Thoracic aorta (tissue), 2 donors: ENCODE measurements around the gene EYA4. TPM values are rescaled to one million over a fixed set of nuclear protein-coding genes. Genes with fewer than 3 reads are reported as not detected.

Experiments used
- ATAC-seq: fragments of 150-250 bp; one replicate; pipeline ENCODE4 v1.8.0; 2017; ENCODE audit warnings: low read depth; ENCODE audit not compliant: insufficient number of reproducible peaks, low FRiP score
- DNase-seq: peaks from one replicate; pipeline ENCODE4 v3.0.0-alpha.2; 2020; ENCODE audit warnings: low spot score
- H3K27ac ChIP-seq, 2 donors: fragments of 200-600 bp; sonication (generic); 1 replicate in 1 of 2; 2 replicates in 1 of 2; pipeline ENCODE4 v1.5.1; 2016; ENCODE audit warnings: mild to moderate bottlenecking in 2 of 2, moderate library complexity in 2 of 2
- H3K27me3 ChIP-seq: fragments of 200-600 bp; sonication (generic); replicated peaks from 2 replicates; pipeline ENCODE4 v1.6.0; 2016; ENCODE audit warnings: mild to moderate bottlenecking; ENCODE audit not compliant: insufficient read depth
- H3K36me3 ChIP-seq: fragments of 200-600 bp; sonication (generic); one replicate; pipeline ENCODE4 v1.5.1; 2016
- H3K4me1 ChIP-seq, 2 donors: fragments of 200-600 bp; sonication (generic); 1 replicate in 1 of 2; 2 replicates in 1 of 2; pipeline versions ENCODE4 v1.5.1 to v1.6.0; 2016; ENCODE audit warnings: low read depth in 2 of 2, mild to moderate bottlenecking in 1 of 2; ENCODE audit not compliant: control insufficient read depth in 1 of 2
- H3K4me3 ChIP-seq: fragments of 200-600 bp; sonication (generic); 2 replicates; pipeline ENCODE4 v1.5.1; 2016; ENCODE audit warnings: mild to moderate bottlenecking
- H3K9me3 ChIP-seq: fragments of 200-600 bp; sonication (generic); 2 replicates; pipeline ENCODE4 v1.5.1; 2016
- CTCF ChIP-seq: fragments of 200-600 bp; sonication (generic); IDR thresholded peaks from one replicate; pipeline ENCODE4 v1.5.1; 2019; ENCODE audit warnings: antibody characterized with exemption
- total RNA-seq, 2 donors: library from RNA; depleted of rRNA; stranded (reverse); fragments of >200 nt; gene quantifications; one replicate each; pipeline versions ENCODE4 v1.1.0 to v1.2.3, GENCODE V29; 2016

Gene EYA4
- total RNA-seq, 2 donors from 2014 or later: 1.3 to 3.0 TPM

- DNase-seq: no peak
- no peaks in the 10 kb centered on the region for H3K4me1 ChIP-seq
- no peak for TF ChIP-seq CTCF
- no peaks in the 10 kb centered on the region for H3K36me3 ChIP-seq
- H3K9me3 ChIP-seq: no peaks in the 10 kb centered on the region
- no peaks in the 10 kb centered on the region for H3K27me3 ChIP-seq
- ATAC-seq: no peak
- H3K4me3 ChIP-seq: no peak overlapping the region
- H3K27ac ChIP-seq: no peak overlapping the region
These were observed 110.9 kb downstream of the EYA4 start for GRCh38 chr6:133352046-133352445.

- DNase-seq: no peak
- Histone ChIP-seq H3K4me1 (no peaks in the 10 kb centered on the region), H3K36me3 (no peaks in the 10 kb centered on the region), H3K27me3 (no peaks in the 10 kb centered on the region), H3K9me3 (no peaks in the 10 kb centered on the region), H3K27ac (no peak overlapping the region), H3K4me3 (no peak overlapping the region)
- no peak for ATAC-seq
- no peak for TF ChIP-seq CTCF
These were observed 111.9 kb downstream of the EYA4 start for GRCh38 chr6:133353061-133353460.

- DNase-seq: no peak
- no peak for ATAC-seq
- Histone ChIP-seq H3K36me3 (no peaks in the 10 kb centered on the region), H3K27ac (no peak overlapping the region), H3K9me3 (no peaks in the 10 kb centered on the region), H3K27me3 (no peaks in the 10 kb centered on the region), H3K4me3 (no peak overlapping the region), H3K4me1 (no peaks in the 10 kb centered on the region)
- TF ChIP-seq CTCF: no peak
These were observed 114.8 kb downstream of the EYA4 start for GRCh38 chr6:133355922-133356321.

- H3K27ac ChIP-seq: no peak overlapping the region
- H3K4me3 ChIP-seq: no peak overlapping the region
- TF ChIP-seq CTCF: no peak
- DNase-seq (no peak), ATAC-seq (no peak)
- H3K9me3 ChIP-seq: no peaks in the 10 kb centered on the region
- H3K27me3 ChIP-seq: no peaks in the 10 kb centered on the region
- no peaks in the 10 kb centered on the region for H3K36me3 ChIP-seq
- no peaks in the 10 kb centered on the region for H3K4me1 ChIP-seq
These were observed 117.5 kb downstream of the EYA4 start for GRCh38 chr6:133358574-133359150.

- ATAC-seq: no peak
- no peak for TF ChIP-seq CTCF
- no peak overlapping the region for H3K27ac ChIP-seq
- H3K27me3 ChIP-seq: no peaks in the 10 kb centered on the region
- DNase-seq: no peak
- no peaks in the 10 kb centered on the region for H3K4me1 ChIP-seq
- H3K9me3 ChIP-seq: no peaks in the 10 kb centered on the region
- H3K36me3 ChIP-seq: no peaks in the 10 kb centered on the region
- no peak overlapping the region for H3K4me3 ChIP-seq
These were observed 118.1 kb downstream of the EYA4 start for GRCh38 chr6:133359256-133359655.
